ENCODE measurements around the gene EHF.

Gene EHF

DNA sequence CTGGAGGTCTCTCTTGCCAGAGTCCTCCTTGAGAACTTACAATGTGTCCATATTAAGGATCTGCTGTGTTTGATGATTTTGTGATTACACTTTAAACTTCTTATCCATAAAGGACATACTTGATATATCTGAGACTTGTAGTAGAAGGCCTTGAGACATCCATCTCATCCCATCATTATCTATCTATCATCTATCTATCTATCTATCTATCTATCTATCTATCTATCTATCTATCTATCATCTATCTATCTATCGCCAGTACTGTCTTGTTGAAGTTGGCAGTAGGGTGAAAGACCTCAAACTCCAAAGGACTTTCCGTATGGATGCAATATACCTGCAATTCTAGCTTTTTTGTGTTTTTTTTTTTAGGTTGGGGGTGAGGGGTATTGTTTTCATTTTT, 2.5 kb upstream of the EHF start (continued):
- no peak for TF ChIP-seq ZNF146 (tag by site-specific recombination; IDR thresholded peaks at IDR 0.05)
- TF ChIP-seq ZBTB20 (tag by site-specific recombination; IDR thresholded peaks at IDR 0.05): no peak
- no peak for TF ChIP-seq ZNF610 (tag by site-specific recombination; IDR thresholded peaks at IDR 0.05; ENCODE audit: borderline replicate concordance)
- no peak for TF ChIP-seq ZNF335 (tag by site-specific recombination; conservative IDR thresholded peaks at IDR 0.05)
- TF ChIP-seq ZNF138 (tag by site-specific recombination; IDR thresholded peaks at IDR 0.05; ENCODE audit: borderline replicate concordance): no peak
- TF ChIP-seq IKZF3 (tag by site-specific recombination; IDR thresholded peaks at IDR 0.05): no peak
- TF ChIP-seq REPIN1 (tag by site-specific recombination; IDR thresholded peaks at IDR 0.05; ENCODE audit: low read depth): no peak

DNA sequence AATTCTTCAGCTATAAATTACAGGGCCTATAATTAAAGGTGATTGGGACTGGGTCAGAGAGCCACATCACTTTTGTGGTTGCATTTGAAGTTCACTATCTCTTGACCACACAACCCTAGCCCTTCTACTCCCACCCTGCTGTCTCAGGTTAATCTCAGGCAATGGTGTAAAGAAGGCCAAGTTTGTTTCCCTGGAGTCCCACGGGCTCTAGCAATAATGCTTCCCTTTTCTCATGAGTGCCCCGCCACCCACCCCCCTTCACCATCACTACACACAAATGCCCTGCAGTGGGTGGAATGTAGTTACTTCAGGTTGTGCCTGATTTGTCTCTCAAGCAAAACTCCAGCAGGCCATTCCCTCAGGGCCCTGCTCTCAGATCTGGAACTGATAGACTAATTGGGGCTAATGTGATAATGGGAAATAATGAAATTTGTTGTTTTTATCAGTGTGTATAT, 1.8 kb upstream of the EHF start:
- no peak overlapping the region for H3K4me3 ChIP-seq (ENCODE audit: low read depth, low read length)
- H3K27ac ChIP-seq (ENCODE audit: extremely low read depth, low read depth, low read length): no peak overlapping the region
- H3K36me3 ChIP-seq (ENCODE audit: control insufficient read depth in 2 of 2, insufficient read depth in 1 of 2, low read length in 2 of 2): no peaks in the 10 kb centered on the region
- ChIA-PET CTCF (no interaction called here), POLR2A (no interaction called here)
- TF ChIP-seq KLF16 (tag by site-specific recombination; IDR thresholded peaks at IDR 0.05) (no peak), EGR2 (tag by site-specific recombination; IDR thresholded peaks at IDR 0.05; ENCODE audit: low read depth) (peak; percentile 34; the same call in 1 of the 2 replicates), OVOL3 (tag by site-specific recombination; IDR thresholded peaks at IDR 0.05) (no peak), GLI4 (tag by site-specific recombination; IDR thresholded peaks at IDR 0.05) (no peak), ZNF416 (tag by site-specific recombination; IDR thresholded peaks at IDR 0.05) (no peak), ZNF48 (tag by site-specific recombination; IDR thresholded peaks at IDR 0.05) (no peak), ZNF433 (tag by site-specific recombination; IDR thresholded peaks at IDR 0.05; ENCODE audit: low read depth) (no peak), ZNF426 (tag by site-specific recombination; IDR thresholded peaks at IDR 0.05) (no peak), ZFHX2 (tag by site-specific recombination; conservative IDR thresholded peaks at IDR 0.05) (0 out of 2 replicates have a peak, but pooled peaks have one; percentile 12), ZNF530 (tag by site-specific recombination; IDR thresholded peaks at IDR 0.05; ENCODE audit: low read depth) (no peak), ZBTB20 (tag by site-specific recombination; IDR thresholded peaks at IDR 0.05) (no peak), GFI1B (tag by site-specific recombination; IDR thresholded peaks at IDR 0.05) (no peak), ZNF266 (tag by site-specific recombination; IDR thresholded peaks at IDR 0.05; ENCODE audit: low read depth) (no peak)
- TF ChIP-seq, protein P1, sequence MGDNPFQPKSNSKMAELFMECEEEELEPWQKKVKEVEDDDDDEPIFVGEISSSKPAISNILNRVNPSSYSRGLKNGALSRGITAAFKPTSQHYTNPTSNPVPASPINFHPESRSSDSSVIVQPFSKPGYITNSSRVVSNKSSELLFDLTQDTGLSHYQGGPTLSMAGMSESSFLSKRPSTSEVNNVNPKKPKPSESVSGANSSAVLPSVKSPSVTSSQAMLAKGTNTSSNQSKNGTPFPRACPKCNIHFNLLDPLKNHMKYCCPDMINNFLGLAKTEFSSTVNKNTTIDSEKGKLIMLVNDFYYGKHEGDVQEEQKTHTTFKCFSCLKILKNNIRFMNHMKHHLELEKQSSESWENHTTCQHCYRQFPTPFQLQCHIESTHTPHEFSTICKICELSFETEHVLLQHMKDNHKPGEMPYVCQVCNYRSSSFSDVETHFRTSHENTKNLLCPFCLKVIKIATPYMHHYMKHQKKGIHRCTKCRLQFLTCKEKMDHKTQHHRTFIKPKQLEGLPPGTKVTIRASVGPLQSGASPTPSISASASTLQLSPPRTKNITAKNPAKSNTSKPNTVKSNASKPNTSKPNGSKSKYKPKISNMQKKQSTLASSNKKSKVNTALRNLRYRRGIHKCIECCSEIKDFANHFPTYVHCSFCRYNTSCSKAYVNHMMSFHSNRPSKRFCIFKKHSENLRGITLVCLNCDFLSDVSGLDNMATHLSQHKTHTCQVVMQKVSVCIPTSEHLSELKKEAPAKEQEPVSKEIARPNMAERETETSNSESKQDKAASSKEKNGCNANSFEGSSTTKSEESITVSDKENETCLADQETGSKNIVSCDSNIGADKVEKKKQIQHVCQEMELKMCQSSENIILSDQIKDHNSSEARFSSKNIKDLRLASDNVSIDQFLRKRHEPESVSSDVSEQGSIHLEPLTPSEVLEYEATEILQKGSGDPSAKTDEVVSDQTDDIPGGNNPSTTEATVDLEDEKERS (tag by site-specific recombination; IDR thresholded peaks at IDR 0.05): no peak
- TF ChIP-seq, protein P2, sequence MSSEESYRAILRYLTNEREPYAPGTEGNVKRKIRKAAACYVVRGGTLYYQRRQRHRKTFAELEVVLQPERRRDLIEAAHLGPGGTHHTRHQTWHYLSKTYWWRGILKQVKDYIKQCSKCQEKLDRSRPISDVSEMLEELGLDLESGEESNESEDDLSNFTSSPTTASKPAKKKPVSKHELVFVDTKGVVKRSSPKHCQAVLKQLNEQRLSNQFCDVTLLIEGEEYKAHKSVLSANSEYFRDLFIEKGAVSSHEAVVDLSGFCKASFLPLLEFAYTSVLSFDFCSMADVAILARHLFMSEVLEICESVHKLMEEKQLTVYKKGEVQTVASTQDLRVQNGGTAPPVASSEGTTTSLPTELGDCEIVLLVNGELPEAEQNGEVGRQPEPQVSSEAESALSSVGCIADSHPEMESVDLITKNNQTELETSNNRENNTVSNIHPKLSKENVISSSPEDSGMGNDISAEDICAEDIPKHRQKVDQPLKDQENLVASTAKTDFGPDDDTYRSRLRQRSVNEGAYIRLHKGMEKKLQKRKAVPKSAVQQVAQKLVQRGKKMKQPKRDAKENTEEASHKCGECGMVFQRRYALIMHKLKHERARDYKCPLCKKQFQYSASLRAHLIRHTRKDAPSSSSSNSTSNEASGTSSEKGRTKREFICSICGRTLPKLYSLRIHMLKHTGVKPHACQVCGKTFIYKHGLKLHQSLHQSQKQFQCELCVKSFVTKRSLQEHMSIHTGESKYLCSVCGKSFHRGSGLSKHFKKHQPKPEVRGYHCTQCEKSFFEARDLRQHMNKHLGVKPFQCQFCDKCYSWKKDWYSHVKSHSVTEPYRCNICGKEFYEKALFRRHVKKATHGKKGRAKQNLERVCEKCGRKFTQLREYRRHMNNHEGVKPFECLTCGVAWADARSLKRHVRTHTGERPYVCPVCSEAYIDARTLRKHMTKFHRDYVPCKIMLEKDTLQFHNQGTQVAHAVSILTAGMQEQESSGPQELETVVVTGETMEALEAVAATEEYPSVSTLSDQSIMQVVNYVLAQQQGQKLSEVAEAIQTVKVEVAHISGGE (tag by site-specific recombination; conservative IDR thresholded peaks at IDR 0.05; ENCODE audit: low read depth): no peak
- TF ChIP-seq, protein P3, sequence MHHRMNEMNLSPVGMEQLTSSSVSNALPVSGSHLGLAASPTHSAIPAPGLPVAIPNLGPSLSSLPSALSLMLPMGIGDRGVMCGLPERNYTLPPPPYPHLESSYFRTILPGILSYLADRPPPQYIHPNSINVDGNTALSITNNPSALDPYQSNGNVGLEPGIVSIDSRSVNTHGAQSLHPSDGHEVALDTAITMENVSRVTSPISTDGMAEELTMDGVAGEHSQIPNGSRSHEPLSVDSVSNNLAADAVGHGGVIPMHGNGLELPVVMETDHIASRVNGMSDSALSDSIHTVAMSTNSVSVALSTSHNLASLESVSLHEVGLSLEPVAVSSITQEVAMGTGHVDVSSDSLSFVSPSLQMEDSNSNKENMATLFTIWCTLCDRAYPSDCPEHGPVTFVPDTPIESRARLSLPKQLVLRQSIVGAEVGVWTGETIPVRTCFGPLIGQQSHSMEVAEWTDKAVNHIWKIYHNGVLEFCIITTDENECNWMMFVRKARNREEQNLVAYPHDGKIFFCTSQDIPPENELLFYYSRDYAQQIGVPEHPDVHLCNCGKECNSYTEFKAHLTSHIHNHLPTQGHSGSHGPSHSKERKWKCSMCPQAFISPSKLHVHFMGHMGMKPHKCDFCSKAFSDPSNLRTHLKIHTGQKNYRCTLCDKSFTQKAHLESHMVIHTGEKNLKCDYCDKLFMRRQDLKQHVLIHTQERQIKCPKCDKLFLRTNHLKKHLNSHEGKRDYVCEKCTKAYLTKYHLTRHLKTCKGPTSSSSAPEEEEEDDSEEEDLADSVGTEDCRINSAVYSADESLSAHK (tag by site-specific recombination; IDR thresholded peaks at IDR 0.05): no peak
- TF ChIP-seq, protein P4, sequence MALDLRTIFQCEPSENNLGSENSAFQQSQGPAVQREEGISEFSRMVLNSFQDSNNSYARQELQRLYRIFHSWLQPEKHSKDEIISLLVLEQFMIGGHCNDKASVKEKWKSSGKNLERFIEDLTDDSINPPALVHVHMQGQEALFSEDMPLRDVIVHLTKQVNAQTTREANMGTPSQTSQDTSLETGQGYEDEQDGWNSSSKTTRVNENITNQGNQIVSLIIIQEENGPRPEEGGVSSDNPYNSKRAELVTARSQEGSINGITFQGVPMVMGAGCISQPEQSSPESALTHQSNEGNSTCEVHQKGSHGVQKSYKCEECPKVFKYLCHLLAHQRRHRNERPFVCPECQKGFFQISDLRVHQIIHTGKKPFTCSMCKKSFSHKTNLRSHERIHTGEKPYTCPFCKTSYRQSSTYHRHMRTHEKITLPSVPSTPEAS (tag by site-specific recombination; IDR thresholded peaks at IDR 0.05): no peak
- H3K4me1 ChIP-seq (ENCODE audit: control insufficient read depth, insufficient read depth, low read length): no peaks in the 10 kb centered on the region
- H3K9me3 ChIP-seq (ENCODE audit: control insufficient read depth, insufficient read depth, low read depth, low read length): no peaks in the 10 kb centered on the region
